Activated naive CD8-positive, alpha-beta T cell (primary cell): ENCODE data around the gene GAST.
"Not testable (repeated sequence)": the region's sequence is repeated elsewhere in the genome, so short reads cannot be mapped to it uniquely, and the experiment has no call there.

Experiments
- H3K27ac Mint-ChIP-seq: one replicate; pipeline ENCODE4 v1.8.0; 2021; ENCODE audit warnings: mixed read lengths
- H3K27me3 Mint-ChIP-seq: one replicate; pipeline ENCODE4 v1.8.0; 2021; ENCODE audit warnings: mixed read lengths
- H3K36me3 Mint-ChIP-seq: one replicate; pipeline ENCODE4 v1.8.0; 2021; ENCODE audit warnings: mixed read lengths
- H3K4me1 Mint-ChIP-seq: one replicate; pipeline ENCODE4 v1.8.0; 2021; ENCODE audit warnings: low read depth, mixed read lengths
- H3K4me3 Mint-ChIP-seq: one replicate; pipeline ENCODE4 v1.8.0; 2021; ENCODE audit warnings: mild to moderate bottlenecking, mixed read lengths
- H3K9me3 Mint-ChIP-seq: one replicate; pipeline ENCODE4 v1.8.0; 2021; ENCODE audit warnings: low read depth, mixed read lengths

GAST gene

GRCh38 chr17:41678907-41679739 lies 33.0 kb upstream of the GAST start:
- Mint-ChIP-seq H3K4me1 (peaks cover 31% of the 10 kb centered on the region), H3K9me3 (no peaks in the 10 kb centered on the region), H3K36me3 (no peaks in the 10 kb centered on the region), H3K4me3 (peak overlapping the region; percentile 88), H3K27me3 (no peaks in the 10 kb centered on the region), H3K27ac (peak overlapping the region; percentile 97)

- H3K9me3 Mint-ChIP-seq, result no peaks in the 10 kb centered on the region
- peak overlapping the region; percentile 88 for H3K4me3 Mint-ChIP-seq
- no peaks in the 10 kb centered on the region for H3K27me3 Mint-ChIP-seq
- H3K36me3 Mint-ChIP-seq, result no peaks in the 10 kb centered on the region
- H3K27ac Mint-ChIP-seq, result peak overlapping the region; percentile 97
- H3K4me1 Mint-ChIP-seq, result peaks cover 31% of the 10 kb centered on the region
Measured at GRCh38 chr17:41679740-41680425, 32.2 kb upstream of the GAST start.

GRCh38 chr17:41680426-41681040 lies 31.6 kb upstream of the GAST start:
- Mint-ChIP-seq H3K27ac (no peak overlapping the region), H3K27me3 (no peaks in the 10 kb centered on the region), H3K9me3 (no peaks in the 10 kb centered on the region), H3K36me3 (no peaks in the 10 kb centered on the region), H3K4me1 (peaks cover 32% of the 10 kb centered on the region), H3K4me3 (no peak overlapping the region)

GRCh38 chr17:41681776-41682175 lies 30.4 kb upstream of the GAST start:
- Mint-ChIP-seq H3K36me3 (no peaks in the 10 kb centered on the region), H3K27me3 (no peaks in the 10 kb centered on the region), H3K27ac (no peak overlapping the region), H3K9me3 (no peaks in the 10 kb centered on the region), H3K4me1 (peaks cover 23% of the 10 kb centered on the region), H3K4me3 (no peak overlapping the region)

GRCh38 chr17:41682631-41683030 lies 29.5 kb upstream of the GAST start:
- H3K27ac Mint-ChIP-seq, result no peak overlapping the region
- H3K4me3 Mint-ChIP-seq, result no peak overlapping the region
- H3K27me3 Mint-ChIP-seq, result no peaks in the 10 kb centered on the region

GRCh38 chr17:41683441-41684007 lies 28.6 kb upstream of the GAST start:
- Mint-ChIP-seq H3K9me3 (no peaks in the 10 kb centered on the region), H3K36me3 (no peaks in the 10 kb centered on the region), H3K27me3 (no peaks in the 10 kb centered on the region), H3K4me1 (peaks cover 20% of the 10 kb centered on the region), H3K4me3 (no peak overlapping the region), H3K27ac (no peak overlapping the region)

More at GRCh38 chr17:41682631-41683030, 29.5 kb upstream of the GAST start:
- Mint-ChIP-seq H3K9me3 (no peaks in the 10 kb centered on the region), H3K4me1 (peaks cover 19% of the 10 kb centered on the region), H3K36me3 (no peaks in the 10 kb centered on the region)

- Mint-ChIP-seq H3K36me3 (no peaks in the 10 kb centered on the region), H3K9me3 (no peaks in the 10 kb centered on the region), H3K27ac (no peak overlapping the region), H3K27me3 (no peaks in the 10 kb centered on the region), H3K4me3 (no peak overlapping the region), H3K4me1 (peaks cover 15% of the 10 kb centered on the region)
Measured at GRCh38 chr17:41684035-41684434, 28.1 kb upstream of the GAST start.

- H3K9me3 Mint-ChIP-seq, H3K4me3 Mint-ChIP-seq, H3K27ac Mint-ChIP-seq, H3K27me3 Mint-ChIP-seq, H3K36me3 Mint-ChIP-seq: not testable (repeated sequence)
- peaks cover 16% of the 10 kb centered on the region for H3K4me1 Mint-ChIP-seq
Measured at GRCh38 chr17:41685753-41686152, 26.4 kb upstream of the GAST start.

GRCh38 chr17:41686281-41686680 lies 25.9 kb upstream of the GAST start:
- H3K36me3 Mint-ChIP-seq, result peaks cover 5% of the 10 kb centered on the region
- H3K27ac Mint-ChIP-seq, result no peak overlapping the region
- no peaks in the 10 kb centered on the region for H3K27me3 Mint-ChIP-seq
- peaks cover 21% of the 10 kb centered on the region for H3K4me1 Mint-ChIP-seq
- H3K9me3 Mint-ChIP-seq, result no peaks in the 10 kb centered on the region
- no peak overlapping the region for H3K4me3 Mint-ChIP-seq

- Mint-ChIP-seq H3K9me3 (no peaks in the 10 kb centered on the region), H3K27me3 (no peaks in the 10 kb centered on the region), H3K36me3 (peaks cover 5% of the 10 kb centered on the region), H3K4me1 (peaks cover 34% of the 10 kb centered on the region), H3K27ac (peak overlapping the region; percentile 97), H3K4me3 (peak overlapping the region; percentile 97)
Measured at GRCh38 chr17:41687828-41688640, 24.1 kb upstream of the GAST start.

GRCh38 chr17:41688641-41689496 lies 23.3 kb upstream of the GAST start, which contains the start of gene EIF1:
TSS of gene EIF1 (plus strand) at chr17:41688885. CDS start at chr17:41689039, 154 bp downstream.
- Mint-ChIP-seq H3K36me3 (peaks cover 5% of the 10 kb centered on the region), H3K4me3 (peak within 1 kb of the TSS; percentile 97), H3K27ac (peak within 1 kb of the TSS; percentile 97), H3K4me1 (peaks cover 34% of the 10 kb centered on the region), H3K9me3 (no peaks in the 10 kb centered on the region), H3K27me3 (no peaks in the 10 kb centered on the region)

- Mint-ChIP-seq H3K36me3 (peaks cover 5% of the 10 kb centered on the region), H3K9me3 (no peaks in the 10 kb centered on the region), H3K4me1 (peaks cover 34% of the 10 kb centered on the region), H3K27me3 (no peaks in the 10 kb centered on the region), H3K27ac (peak overlapping the region; percentile 97), H3K4me3 (peak overlapping the region; percentile 97)
Measured at GRCh38 chr17:41689497-41690299, 22.4 kb upstream of the GAST start.

GRCh38 chr17:41690497-41690896 lies 21.6 kb upstream of the GAST start:
- Mint-ChIP-seq H3K9me3 (no peaks in the 10 kb centered on the region), H3K4me3 (peak overlapping the region; percentile 97), H3K27ac (peak overlapping the region; percentile 97), H3K36me3 (peaks cover 5% of the 10 kb centered on the region), H3K27me3 (no peaks in the 10 kb centered on the region), H3K4me1 (peaks cover 33% of the 10 kb centered on the region)
